WTC11 (cell line): ENCODE data around the gene TAF3. TPM values are rescaled to one million over a fixed set of nuclear protein-coding genes. Genes with fewer than 3 reads are reported as not detected.
A peak's percentile ranks its signal among the peaks of the same experiment; 100 is the strongest.

Experiments
- CREB1 ChIP-seq: sonication (generic); formaldehyde crosslinking; IDR thresholded peaks from 2 replicates; pipeline ENCODE4 v1.8.0; 2023; ENCODE audit warnings: mild to moderate bottlenecking, missing genetic modification reagents
- CREM ChIP-seq: sonication (generic); formaldehyde crosslinking; IDR thresholded peaks from 2 replicates; pipeline ENCODE4 v1.8.1; 2022; ENCODE audit warnings: mild to moderate bottlenecking, missing genetic modification reagents, moderate library complexity
- FOXJ3 ChIP-seq: sonication (generic); formaldehyde crosslinking; IDR thresholded peaks from 2 replicates; pipeline ENCODE4 v1.9.0; 2021; ENCODE audit warnings: missing genetic modification reagents, mild to moderate bottlenecking, borderline replicate concordance
- MXD4 ChIP-seq: fragments of 250-450 bp; sonication (Bioruptor Pico); IDR thresholded peaks from 2 replicates; pipeline ENCODE4 v1.8.0; 2021; ENCODE audit warnings: mild to moderate bottlenecking, moderate library complexity, borderline replicate concordance
- NFATC4 ChIP-seq: fragments of 250-450 bp; sonication (Bioruptor Pico); IDR thresholded peaks from 2 replicates; pipeline ENCODE4 v1.9.0; 2021; ENCODE audit warnings: mild to moderate bottlenecking
- NR2C2 ChIP-seq: sonication (generic); formaldehyde crosslinking; IDR thresholded peaks from 2 replicates; pipeline ENCODE4 v1.8.0; 2022; ENCODE audit warnings: mild to moderate bottlenecking, missing genetic modification reagents
- RORB ChIP-seq: fragments of 250-450 bp; sonication (Bioruptor Pico); IDR thresholded peaks from 2 replicates; pipeline ENCODE4 v1.9.0; 2021; ENCODE audit warnings: mild to moderate bottlenecking
- TEAD1 ChIP-seq: sonication (generic); formaldehyde crosslinking; IDR thresholded peaks from 2 replicates; pipeline ENCODE4 v1.8.0; 2022; ENCODE audit warnings: mild to moderate bottlenecking, missing genetic modification reagents
- ZNF263 ChIP-seq: sonication (generic); formaldehyde crosslinking; IDR thresholded peaks from 2 replicates; pipeline ENCODE4 v1.8.1; 2022; ENCODE audit warnings: low read depth, mild to moderate bottlenecking, moderate library complexity, missing genetic modification reagents
- total RNA-seq: library from RNA; stranded (reverse); gene quantifications from 3 replicates; pipeline ENCODE4 v1.2.3, GENCODE V29; 2021
- TF ChIP-seq, protein P1 (sequence below): sonication (generic); formaldehyde crosslinking; IDR thresholded peaks from 2 replicates; pipeline ENCODE4 v1.8.1; 2023; ENCODE audit warnings: mild to moderate bottlenecking, missing genetic modification reagents, borderline replicate concordance
- TF ChIP-seq, protein P2 (sequence below): sonication (generic); formaldehyde crosslinking; IDR thresholded peaks from 2 replicates; pipeline ENCODE4 v1.8.1; 2022; ENCODE audit warnings: missing genetic modification reagents, borderline replicate concordance
- TF ChIP-seq, protein P3 (sequence below): fragments of 250-450 bp; sonication (Bioruptor Pico); IDR thresholded peaks from 2 replicates; pipeline ENCODE4 v1.9.0; 2021; ENCODE audit warnings: moderate library complexity, mild to moderate bottlenecking, inconsistent platforms, borderline replicate concordance
- TF ChIP-seq, protein P4 (sequence below): sonication (generic); formaldehyde crosslinking; IDR thresholded peaks from 2 replicates; pipeline ENCODE4 v1.8.1; 2023; ENCODE audit warnings: mild to moderate bottlenecking, missing genetic modification reagents
- TF ChIP-seq, protein P5 (sequence below): sonication (generic); formaldehyde crosslinking; IDR thresholded peaks from 2 replicates; pipeline ENCODE4 v1.8.0; 2022; ENCODE audit warnings: mild to moderate bottlenecking, missing genetic modification reagents
- TF ChIP-seq, protein P6 (sequence below): sonication (generic); formaldehyde crosslinking; IDR thresholded peaks from 2 replicates; pipeline ENCODE4 v1.8.1; 2023; ENCODE audit warnings: mild to moderate bottlenecking, missing genetic modification reagents, moderate library complexity
- TF ChIP-seq, protein P7 (sequence below): sonication (generic); formaldehyde crosslinking; IDR thresholded peaks from 2 replicates; pipeline ENCODE4 v1.8.0; 2022; ENCODE audit warnings: mild to moderate bottlenecking, missing genetic modification reagents
- TF ChIP-seq, protein P8 (sequence below): sonication (generic); formaldehyde crosslinking; IDR thresholded peaks from 2 replicates; pipeline ENCODE4 v1.8.0; 2023; ENCODE audit warnings: missing genetic modification reagents
- TF ChIP-seq, protein P9 (sequence below): fragments of 250-450 bp; sonication (Bioruptor Pico); IDR thresholded peaks from 2 replicates; pipeline ENCODE4 v1.9.0; 2021; ENCODE audit warnings: mild to moderate bottlenecking
- TF ChIP-seq, protein P10 (sequence below): sonication (generic); formaldehyde crosslinking; IDR thresholded peaks from 2 replicates; pipeline ENCODE4 v1.8.1; 2023; ENCODE audit warnings: mild to moderate bottlenecking, missing genetic modification reagents

Gene TAF3
- total RNA-seq, 1 experiment from 2014 or later, result 8.9 TPM

DNA sequence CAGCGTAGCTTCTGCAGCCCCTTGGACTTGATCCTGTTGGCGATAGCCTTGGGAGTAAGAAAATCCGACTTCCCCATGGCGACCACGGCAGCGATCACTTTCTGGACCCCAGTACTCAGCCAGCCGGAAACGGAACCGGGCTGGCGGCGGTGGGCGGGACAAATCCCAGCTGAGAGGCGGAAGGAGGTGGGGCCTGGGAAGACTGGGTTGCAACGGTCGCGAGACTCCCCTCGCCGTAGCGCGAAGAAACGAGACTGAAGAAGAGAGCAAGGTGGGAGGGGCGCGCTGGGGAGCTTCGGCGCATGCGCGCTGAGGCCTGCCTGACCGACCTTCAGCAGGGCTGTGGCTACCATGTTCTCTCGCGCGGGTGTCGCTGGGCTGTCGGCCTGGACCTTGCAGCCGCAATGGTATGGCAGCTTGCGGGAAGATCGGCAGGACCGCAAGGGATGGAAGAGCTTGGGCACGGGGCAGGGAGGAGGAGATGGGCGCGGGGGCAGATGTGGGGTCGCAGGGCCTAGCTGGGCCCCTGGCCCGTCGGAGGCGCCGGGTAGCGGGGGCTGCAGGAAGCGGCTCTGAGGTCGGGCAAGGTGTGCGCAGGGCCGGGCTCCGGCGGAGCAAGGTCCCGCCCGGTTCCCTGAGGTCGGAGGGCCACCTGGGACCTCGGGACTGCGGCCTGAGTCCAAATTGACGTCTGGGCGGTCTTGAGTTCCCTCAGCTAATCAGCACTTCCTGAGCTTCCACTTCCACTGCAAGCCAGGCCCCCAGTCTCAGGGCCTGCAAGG is 30.3 kb upstream of the TAF3 start, which contains the start of the genes ATP5F1C and KIN (continued):
- TF ChIP-seq, protein P1, sequence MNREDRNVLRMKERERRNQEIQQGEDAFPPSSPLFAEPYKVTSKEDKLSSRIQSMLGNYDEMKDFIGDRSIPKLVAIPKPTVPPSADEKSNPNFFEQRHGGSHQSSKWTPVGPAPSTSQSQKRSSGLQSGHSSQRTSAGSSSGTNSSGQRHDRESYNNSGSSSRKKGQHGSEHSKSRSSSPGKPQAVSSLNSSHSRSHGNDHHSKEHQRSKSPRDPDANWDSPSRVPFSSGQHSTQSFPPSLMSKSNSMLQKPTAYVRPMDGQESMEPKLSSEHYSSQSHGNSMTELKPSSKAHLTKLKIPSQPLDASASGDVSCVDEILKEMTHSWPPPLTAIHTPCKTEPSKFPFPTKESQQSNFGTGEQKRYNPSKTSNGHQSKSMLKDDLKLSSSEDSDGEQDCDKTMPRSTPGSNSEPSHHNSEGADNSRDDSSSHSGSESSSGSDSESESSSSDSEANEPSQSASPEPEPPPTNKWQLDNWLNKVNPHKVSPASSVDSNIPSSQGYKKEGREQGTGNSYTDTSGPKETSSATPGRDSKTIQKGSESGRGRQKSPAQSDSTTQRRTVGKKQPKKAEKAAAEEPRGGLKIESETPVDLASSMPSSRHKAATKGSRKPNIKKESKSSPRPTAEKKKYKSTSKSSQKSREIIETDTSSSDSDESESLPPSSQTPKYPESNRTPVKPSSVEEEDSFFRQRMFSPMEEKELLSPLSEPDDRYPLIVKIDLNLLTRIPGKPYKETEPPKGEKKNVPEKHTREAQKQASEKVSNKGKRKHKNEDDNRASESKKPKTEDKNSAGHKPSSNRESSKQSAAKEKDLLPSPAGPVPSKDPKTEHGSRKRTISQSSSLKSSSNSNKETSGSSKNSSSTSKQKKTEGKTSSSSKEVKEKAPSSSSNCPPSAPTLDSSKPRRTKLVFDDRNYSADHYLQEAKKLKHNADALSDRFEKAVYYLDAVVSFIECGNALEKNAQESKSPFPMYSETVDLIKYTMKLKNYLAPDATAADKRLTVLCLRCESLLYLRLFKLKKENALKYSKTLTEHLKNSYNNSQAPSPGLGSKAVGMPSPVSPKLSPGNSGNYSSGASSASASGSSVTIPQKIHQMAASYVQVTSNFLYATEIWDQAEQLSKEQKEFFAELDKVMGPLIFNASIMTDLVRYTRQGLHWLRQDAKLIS, result no peak
- TF ChIP-seq, protein P2, sequence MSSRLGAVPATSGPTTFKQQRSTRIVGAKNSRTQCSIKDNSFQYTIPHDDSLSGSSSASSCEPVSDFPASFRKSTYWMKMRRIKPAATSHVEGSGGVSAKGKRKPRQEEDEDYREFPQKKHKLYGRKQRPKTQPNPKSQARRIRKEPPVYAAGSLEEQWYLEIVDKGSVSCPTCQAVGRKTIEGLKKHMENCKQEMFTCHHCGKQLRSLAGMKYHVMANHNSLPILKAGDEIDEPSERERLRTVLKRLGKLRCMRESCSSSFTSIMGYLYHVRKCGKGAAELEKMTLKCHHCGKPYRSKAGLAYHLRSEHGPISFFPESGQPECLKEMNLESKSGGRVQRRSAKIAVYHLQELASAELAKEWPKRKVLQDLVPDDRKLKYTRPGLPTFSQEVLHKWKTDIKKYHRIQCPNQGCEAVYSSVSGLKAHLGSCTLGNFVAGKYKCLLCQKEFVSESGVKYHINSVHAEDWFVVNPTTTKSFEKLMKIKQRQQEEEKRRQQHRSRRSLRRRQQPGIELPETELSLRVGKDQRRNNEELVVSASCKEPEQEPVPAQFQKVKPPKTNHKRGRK (CRISPR knock-in tag), result 0 out of 2 replicates have a peak, but pooled peaks have one; percentile 44
- TF ChIP-seq, protein P3, sequence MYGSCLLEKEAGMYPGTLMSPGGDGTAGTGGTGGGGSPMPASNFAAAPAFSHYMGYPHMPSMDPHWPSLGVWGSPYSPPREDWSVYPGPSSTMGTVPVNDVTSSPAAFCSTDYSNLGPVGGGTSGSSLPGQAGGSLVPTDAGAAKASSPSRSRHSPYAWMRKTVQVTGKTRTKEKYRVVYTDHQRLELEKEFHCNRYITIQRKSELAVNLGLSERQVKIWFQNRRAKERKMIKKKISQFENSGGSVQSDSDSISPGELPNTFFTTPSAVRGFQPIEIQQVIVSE (CRISPR knock-in tag), result no peak
- TF ChIP-seq NFATC4 (CRISPR knock-in tag) (no peak), MXD4 (CRISPR knock-in tag) (no peak), FOXJ3 (CRISPR knock-in tag) (no peak), RORB (CRISPR knock-in tag) (no peak), CREB1 (CRISPR knock-in tag) (no peak), ZNF263 (CRISPR knock-in tag) (no peak), TEAD1 (CRISPR knock-in tag) (peak; percentile 80), CREM (CRISPR knock-in tag) (no peak), NR2C2 (no peak)
- TF ChIP-seq, protein P4, sequence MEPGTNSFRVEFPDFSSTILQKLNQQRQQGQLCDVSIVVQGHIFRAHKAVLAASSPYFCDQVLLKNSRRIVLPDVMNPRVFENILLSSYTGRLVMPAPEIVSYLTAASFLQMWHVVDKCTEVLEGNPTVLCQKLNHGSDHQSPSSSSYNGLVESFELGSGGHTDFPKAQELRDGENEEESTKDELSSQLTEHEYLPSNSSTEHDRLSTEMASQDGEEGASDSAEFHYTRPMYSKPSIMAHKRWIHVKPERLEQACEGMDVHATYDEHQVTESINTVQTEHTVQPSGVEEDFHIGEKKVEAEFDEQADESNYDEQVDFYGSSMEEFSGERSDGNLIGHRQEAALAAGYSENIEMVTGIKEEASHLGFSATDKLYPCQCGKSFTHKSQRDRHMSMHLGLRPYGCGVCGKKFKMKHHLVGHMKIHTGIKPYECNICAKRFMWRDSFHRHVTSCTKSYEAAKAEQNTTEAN (CRISPR knock-in tag), result peak; percentile 89
- TF ChIP-seq, protein P5, sequence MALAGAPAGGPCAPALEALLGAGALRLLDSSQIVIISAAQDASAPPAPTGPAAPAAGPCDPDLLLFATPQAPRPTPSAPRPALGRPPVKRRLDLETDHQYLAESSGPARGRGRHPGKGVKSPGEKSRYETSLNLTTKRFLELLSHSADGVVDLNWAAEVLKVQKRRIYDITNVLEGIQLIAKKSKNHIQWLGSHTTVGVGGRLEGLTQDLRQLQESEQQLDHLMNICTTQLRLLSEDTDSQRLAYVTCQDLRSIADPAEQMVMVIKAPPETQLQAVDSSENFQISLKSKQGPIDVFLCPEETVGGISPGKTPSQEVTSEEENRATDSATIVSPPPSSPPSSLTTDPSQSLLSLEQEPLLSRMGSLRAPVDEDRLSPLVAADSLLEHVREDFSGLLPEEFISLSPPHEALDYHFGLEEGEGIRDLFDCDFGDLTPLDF, result peak; percentile 69; the same call in 1 of the 2 replicates
- TF ChIP-seq, protein P6, sequence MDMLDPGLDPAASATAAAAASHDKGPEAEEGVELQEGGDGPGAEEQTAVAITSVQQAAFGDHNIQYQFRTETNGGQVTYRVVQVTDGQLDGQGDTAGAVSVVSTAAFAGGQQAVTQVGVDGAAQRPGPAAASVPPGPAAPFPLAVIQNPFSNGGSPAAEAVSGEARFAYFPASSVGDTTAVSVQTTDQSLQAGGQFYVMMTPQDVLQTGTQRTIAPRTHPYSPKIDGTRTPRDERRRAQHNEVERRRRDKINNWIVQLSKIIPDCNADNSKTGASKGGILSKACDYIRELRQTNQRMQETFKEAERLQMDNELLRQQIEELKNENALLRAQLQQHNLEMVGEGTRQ, result no peak
- TF ChIP-seq, protein P7, sequence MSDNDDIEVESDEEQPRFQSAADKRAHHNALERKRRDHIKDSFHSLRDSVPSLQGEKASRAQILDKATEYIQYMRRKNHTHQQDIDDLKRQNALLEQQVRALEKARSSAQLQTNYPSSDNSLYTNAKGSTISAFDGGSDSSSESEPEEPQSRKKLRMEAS (CRISPR knock-in tag), result peak; percentile 82
- TF ChIP-seq, protein P8, sequence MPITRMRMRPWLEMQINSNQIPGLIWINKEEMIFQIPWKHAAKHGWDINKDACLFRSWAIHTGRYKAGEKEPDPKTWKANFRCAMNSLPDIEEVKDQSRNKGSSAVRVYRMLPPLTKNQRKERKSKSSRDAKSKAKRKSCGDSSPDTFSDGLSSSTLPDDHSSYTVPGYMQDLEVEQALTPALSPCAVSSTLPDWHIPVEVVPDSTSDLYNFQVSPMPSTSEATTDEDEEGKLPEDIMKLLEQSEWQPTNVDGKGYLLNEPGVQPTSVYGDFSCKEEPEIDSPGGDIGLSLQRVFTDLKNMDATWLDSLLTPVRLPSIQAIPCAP, result 0 out of 2 replicates have a peak, but pooled peaks have one; percentile 11
- TF ChIP-seq, protein P9, sequence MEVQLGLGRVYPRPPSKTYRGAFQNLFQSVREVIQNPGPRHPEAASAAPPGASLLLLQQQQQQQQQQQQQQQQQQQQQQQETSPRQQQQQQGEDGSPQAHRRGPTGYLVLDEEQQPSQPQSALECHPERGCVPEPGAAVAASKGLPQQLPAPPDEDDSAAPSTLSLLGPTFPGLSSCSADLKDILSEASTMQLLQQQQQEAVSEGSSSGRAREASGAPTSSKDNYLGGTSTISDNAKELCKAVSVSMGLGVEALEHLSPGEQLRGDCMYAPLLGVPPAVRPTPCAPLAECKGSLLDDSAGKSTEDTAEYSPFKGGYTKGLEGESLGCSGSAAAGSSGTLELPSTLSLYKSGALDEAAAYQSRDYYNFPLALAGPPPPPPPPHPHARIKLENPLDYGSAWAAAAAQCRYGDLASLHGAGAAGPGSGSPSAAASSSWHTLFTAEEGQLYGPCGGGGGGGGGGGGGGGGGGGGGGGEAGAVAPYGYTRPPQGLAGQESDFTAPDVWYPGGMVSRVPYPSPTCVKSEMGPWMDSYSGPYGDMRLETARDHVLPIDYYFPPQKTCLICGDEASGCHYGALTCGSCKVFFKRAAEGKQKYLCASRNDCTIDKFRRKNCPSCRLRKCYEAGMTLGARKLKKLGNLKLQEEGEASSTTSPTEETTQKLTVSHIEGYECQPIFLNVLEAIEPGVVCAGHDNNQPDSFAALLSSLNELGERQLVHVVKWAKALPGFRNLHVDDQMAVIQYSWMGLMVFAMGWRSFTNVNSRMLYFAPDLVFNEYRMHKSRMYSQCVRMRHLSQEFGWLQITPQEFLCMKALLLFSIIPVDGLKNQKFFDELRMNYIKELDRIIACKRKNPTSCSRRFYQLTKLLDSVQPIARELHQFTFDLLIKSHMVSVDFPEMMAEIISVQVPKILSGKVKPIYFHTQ, result no peak
- TF ChIP-seq, protein P10, sequence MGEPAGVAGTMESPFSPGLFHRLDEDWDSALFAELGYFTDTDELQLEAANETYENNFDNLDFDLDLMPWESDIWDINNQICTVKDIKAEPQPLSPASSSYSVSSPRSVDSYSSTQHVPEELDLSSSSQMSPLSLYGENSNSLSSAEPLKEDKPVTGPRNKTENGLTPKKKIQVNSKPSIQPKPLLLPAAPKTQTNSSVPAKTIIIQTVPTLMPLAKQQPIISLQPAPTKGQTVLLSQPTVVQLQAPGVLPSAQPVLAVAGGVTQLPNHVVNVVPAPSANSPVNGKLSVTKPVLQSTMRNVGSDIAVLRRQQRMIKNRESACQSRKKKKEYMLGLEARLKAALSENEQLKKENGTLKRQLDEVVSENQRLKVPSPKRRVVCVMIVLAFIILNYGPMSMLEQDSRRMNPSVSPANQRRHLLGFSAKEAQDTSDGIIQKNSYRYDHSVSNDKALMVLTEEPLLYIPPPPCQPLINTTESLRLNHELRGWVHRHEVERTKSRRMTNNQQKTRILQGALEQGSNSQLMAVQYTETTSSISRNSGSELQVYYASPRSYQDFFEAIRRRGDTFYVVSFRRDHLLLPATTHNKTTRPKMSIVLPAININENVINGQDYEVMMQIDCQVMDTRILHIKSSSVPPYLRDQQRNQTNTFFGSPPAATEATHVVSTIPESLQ (CRISPR knock-in tag), result no peak
